Smooth muscle cell (in vitro differentiated cells): ENCODE data around the gene ZNF496. TPM values are rescaled to one million over a fixed set of nuclear protein-coding genes. Genes with fewer than 3 reads are reported as not detected.

Experiments
- DNase-seq: peaks from one replicate; lab custom pipeline; 2025; ENCODE audit not compliant: unreplicated experiment; lab: John Stamatoyannopoulos, UW
- H2AFZ ChIP-seq: fragments of 200-600 bp; sonication (generic); 2 replicates; pipeline ENCODE4 v1.6.0; 2016; ENCODE audit warnings: antibody characterized with exemption, low read depth, mild to moderate bottlenecking
- H3F3A ChIP-seq: fragments of 200-600 bp; sonication (generic); 2 replicates; pipeline ENCODE4 v1.6.0; 2017; ENCODE audit warnings: antibody characterized with exemption, low read depth
- H3K27ac ChIP-seq: fragments of 200-600 bp; sonication (generic); 2 replicates; pipeline ENCODE4 v1.5.1; 2016; ENCODE audit warnings: low read depth, mild to moderate bottlenecking
- H3K27me3 ChIP-seq: fragments of 200-600 bp; sonication (generic); 2 replicates; pipeline ENCODE4 v1.6.1; 2016; ENCODE audit warnings: low read depth, mild to moderate bottlenecking
- H3K36me3 ChIP-seq: fragments of 200-600 bp; sonication (generic); 2 replicates; pipeline ENCODE4 v1.5.1; 2016; ENCODE audit warnings: low read depth
- H3K4me1 ChIP-seq: fragments of 200-600 bp; sonication (generic); 2 replicates; pipeline ENCODE4 v1.5.1; 2016; ENCODE audit warnings: low read depth
- H3K4me2 ChIP-seq: fragments of 200-600 bp; sonication (generic); 2 replicates; pipeline ENCODE4 v1.6.0; 2016; ENCODE audit warnings: mild to moderate bottlenecking
- H3K4me3 ChIP-seq: fragments of 200-600 bp; sonication (generic); 2 replicates; pipeline ENCODE4 v1.5.1; 2016; ENCODE audit warnings: mild to moderate bottlenecking
- H3K79me2 ChIP-seq: fragments of 200-600 bp; sonication (generic); 2 replicates; pipeline ENCODE4 v1.6.0; 2016; ENCODE audit warnings: low read depth, mild to moderate bottlenecking
- H3K9ac ChIP-seq: fragments of 200-600 bp; sonication (generic); 2 replicates; pipeline ENCODE4 v1.6.0; 2016; ENCODE audit warnings: low read depth
- H3K9me3 ChIP-seq: fragments of 200-600 bp; sonication (generic); replicated peaks from 2 replicates; pipeline ENCODE4 v1.5.1; 2016; ENCODE audit warnings: low read depth
- H4K20me1 ChIP-seq: fragments of 200-600 bp; sonication (generic); 2 replicates; pipeline ENCODE4 v1.6.0; 2016; ENCODE audit warnings: low read depth
- CTCF ChIP-seq: fragments of 200-600 bp; sonication (generic); IDR thresholded peaks from 2 replicates; pipeline ENCODE4 v1.5.1; 2017; ENCODE audit warnings: borderline replicate concordance, mild to moderate bottlenecking, antibody characterized with exemption; ENCODE audit not compliant: insufficient read depth, poor library complexity, severe bottlenecking
- WGBS: methylation state at CpG from one replicate; pipeline ENCODE4 v1.1.7; 2016; ENCODE audit warnings: low lambda C conversion rate; 5-methylcytosine and 5-hydroxymethylcytosine counted together
- polyA plus RNA-seq: library from polyadenylated mRNA; unstranded; fragments of >200 nt; fragmentation: Nextera tagmentation; extraction: Ambion mirVana; gene quantifications from 2 replicates; pipeline ENCODE4 v1.2.1, GENCODE V29; 2016
- total RNA-seq: library from RNA; depleted of rRNA; stranded (reverse); fragments of >200 nt; gene quantifications from 2 replicates; pipeline ENCODE4 v1.2.3, GENCODE V29; 2014

Gene ZNF496
- total and polyA plus RNA-seq, 2 experiments from 2014 or later, result 14.8 to 37.0 TPM

GRCh38 chr1:247322849-247323586 lies 8.6 kb downstream of the ZNF496 start:
- Histone ChIP-seq H3K27me3 (no peaks in the 10 kb centered on the region), H3K4me1 (no peaks in the 10 kb centered on the region), H3K36me3 (peaks cover 18% of the 10 kb centered on the region), H3K79me2 (peaks cover 7% of the 10 kb centered on the region), H3K27ac (no peak overlapping the region), H2AFZ (no peak overlapping the region), H3K4me3 (no peak overlapping the region), H3F3A (peaks cover 4% of the 10 kb centered on the region), H4K20me1 (peaks cover 21% of the 10 kb centered on the region), H3K9me3 (no peaks in the 10 kb centered on the region), H3K9ac (no peak overlapping the region), H3K4me2 (no peak overlapping the region)
- no peak for DNase-seq
- TF ChIP-seq CTCF, result no peak
- 85% methylated on average over 12 of the region's 12 CpGs for WGBS

GRCh38 chr1:247322442-247322841 lies 9.2 kb downstream of the ZNF496 start:
- H3K9me3 ChIP-seq, result no peaks in the 10 kb centered on the region
- no peaks in the 10 kb centered on the region for H3K4me1 ChIP-seq
- DNase-seq, result no peak
- 74% methylated on average over 7 of the region's 7 CpGs for WGBS
- H3K4me3 ChIP-seq, result no peak overlapping the region
- no peak for TF ChIP-seq CTCF
- peaks cover 4% of the 10 kb centered on the region for H3F3A ChIP-seq
- peaks cover 18% of the 10 kb centered on the region for H3K36me3 ChIP-seq
- peaks cover 19% of the 10 kb centered on the region for H4K20me1 ChIP-seq
- no peak overlapping the region for H3K27ac ChIP-seq
- H2AFZ ChIP-seq, result no peak overlapping the region
- H3K4me2 ChIP-seq, result no peak overlapping the region
- no peaks in the 10 kb centered on the region for H3K27me3 ChIP-seq
- H3K79me2 ChIP-seq, result peaks cover 4% of the 10 kb centered on the region
- H3K9ac ChIP-seq, result no peak overlapping the region

GRCh38 chr1:247317702-247318101 lies 14.0 kb downstream of the ZNF496 start:
- Histone ChIP-seq H3K27me3 (no peaks in the 10 kb centered on the region), H3K36me3 (peaks cover 18% of the 10 kb centered on the region), H3K9me3 (no peaks in the 10 kb centered on the region), H3K4me1 (no peaks in the 10 kb centered on the region), H3K9ac (no peak overlapping the region), H3K79me2 (no peaks in the 10 kb centered on the region), H3K4me3 (no peak overlapping the region), H3K4me2 (no peak overlapping the region), H2AFZ (no peak overlapping the region), H3K27ac (no peak overlapping the region), H4K20me1 (peaks cover 3% of the 10 kb centered on the region), H3F3A (peaks cover 4% of the 10 kb centered on the region)
- TF ChIP-seq CTCF, result no peak
- no peak for DNase-seq
- WGBS, result 96% methylated on average over 3 of the region's 3 CpGs

GRCh38 chr1:247316590-247317197 lies 15.0 kb downstream of the ZNF496 start:
- no peak overlapping the region for H3K4me2 ChIP-seq
- peaks cover 4% of the 10 kb centered on the region for H3F3A ChIP-seq
- 95% methylated on average over 5 of the region's 5 CpGs for WGBS
- no peak for DNase-seq
- peaks cover 15% of the 10 kb centered on the region for H3K36me3 ChIP-seq
- H3K79me2 ChIP-seq, result no peaks in the 10 kb centered on the region
- no peak overlapping the region for H3K4me3 ChIP-seq
- H2AFZ ChIP-seq, result no peak overlapping the region
- H3K9ac ChIP-seq, result no peak overlapping the region
- H4K20me1 ChIP-seq, result peaks cover 3% of the 10 kb centered on the region
- H3K4me1 ChIP-seq, result no peaks in the 10 kb centered on the region
- H3K27me3 ChIP-seq, result no peaks in the 10 kb centered on the region
- H3K9me3 ChIP-seq, result no peaks in the 10 kb centered on the region
- H3K27ac ChIP-seq, result no peak overlapping the region
- TF ChIP-seq CTCF, result no peak
